ENCODE results near the gene ACTMAP.

ACTMAP gene

DNA sequence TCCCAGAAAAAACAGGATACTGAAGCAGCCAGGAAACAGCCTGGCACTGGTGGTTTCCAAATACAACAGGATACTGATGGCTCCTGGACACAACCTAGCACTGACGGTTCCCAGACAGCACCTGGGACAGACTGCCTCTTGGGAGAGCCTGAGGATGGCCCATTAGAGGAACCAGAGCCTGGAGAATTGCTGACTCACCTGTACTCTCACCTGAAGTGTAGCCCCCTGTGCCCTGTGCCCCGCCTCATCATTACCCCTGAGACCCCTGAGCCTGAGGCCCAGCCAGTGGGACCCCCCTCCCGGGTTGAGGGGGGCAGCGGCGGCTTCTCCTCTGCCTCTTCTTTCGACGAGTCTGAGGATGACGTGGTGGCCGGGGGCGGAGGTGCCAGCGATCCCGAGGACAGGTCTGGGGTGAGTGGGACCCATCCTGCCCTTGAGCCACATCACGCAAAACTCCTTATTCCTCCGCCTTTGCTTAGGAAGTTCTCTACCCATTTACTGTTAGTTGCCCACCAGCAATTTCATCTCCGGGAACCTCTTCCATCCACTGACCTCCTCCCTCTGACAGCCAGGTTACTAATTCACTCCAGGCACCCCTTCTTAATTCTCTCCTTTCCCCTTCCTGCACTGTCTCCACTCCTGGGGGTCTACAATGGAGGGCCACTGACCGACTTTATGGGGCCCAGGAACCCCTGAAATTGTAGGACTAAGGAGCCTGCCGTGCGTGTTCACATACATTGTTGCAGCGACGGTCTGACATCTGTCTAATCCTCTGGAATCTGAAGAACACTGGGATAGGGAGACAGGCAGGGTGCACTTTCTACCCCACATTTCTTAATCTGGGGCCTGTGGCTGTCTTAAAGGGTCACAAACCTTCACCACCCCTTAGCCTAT is 32.1 kb downstream of the ACTMAP start:
- DNase-seq, result no peak

DNA sequence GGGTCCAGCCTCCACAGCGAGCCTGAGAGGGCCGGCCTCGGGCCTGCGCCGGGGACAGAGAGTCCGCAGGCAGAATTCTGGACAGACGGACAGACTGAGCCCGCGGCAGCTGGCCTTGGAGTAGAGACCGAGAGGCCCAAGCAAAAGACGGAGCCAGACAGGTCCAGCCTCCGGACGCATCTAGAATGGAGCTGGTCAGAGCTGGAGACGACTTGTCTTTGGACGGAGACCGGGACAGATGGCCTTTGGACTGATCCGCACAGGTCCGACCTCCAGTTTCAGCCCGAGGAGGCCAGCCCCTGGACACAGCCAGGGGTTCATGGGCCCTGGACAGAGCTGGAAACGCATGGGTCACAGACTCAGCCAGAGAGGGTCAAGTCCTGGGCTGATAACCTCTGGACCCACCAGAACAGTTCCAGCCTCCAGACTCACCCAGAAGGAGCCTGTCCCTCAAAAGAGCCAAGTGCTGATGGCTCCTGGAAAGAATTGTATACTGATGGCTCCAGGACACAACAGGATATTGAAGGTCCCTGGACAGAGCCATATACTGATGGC is 32.9 kb downstream of the ACTMAP start:
- DNase-seq, result no peak

DNA sequence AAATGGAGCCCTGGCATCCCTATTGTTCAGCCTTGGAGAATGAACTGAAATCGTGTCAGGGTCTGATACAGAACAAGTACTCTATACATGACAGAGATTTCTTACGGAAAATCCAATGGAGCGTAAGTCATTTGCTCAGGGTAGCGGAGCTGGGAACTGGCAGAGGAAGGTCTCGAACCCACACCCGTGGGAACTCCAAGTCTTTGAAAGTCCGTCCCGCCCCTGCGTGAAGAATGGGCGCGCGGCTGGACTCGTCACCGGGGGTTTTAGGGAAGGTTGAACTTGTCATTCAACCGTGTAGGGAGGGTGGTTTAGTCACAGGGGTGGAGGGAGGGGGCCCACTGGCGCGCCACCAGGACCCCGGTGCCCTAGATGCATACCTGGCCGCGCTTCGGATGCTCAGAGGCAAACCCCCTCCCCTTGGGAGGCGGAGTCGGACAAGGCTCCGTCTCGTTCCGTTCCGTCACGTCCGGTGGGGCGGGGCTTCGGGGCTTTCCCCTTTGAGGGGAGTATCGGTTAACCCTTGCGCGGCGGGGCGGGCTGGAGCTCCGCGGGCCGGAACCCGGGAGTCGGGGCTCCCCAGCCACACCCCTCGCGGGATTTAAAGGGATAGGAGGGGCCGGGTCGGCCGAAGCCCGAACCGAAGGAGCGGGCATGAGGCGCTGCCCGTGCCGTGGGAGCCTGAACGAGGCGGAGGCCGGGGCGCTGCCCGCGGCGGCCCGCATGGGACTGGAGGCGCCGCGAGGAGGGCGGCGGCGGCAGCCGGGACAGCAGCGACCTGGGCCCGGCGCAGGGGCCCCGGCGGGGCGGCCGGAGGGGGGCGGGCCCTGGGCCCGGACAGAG is 33.6 kb downstream of the ACTMAP start, which contains the start of the genes COQ8B and ITPKC:
COQ8B (minus strand) TSS at position 405 of the 843 bp plus-strand sequence. CDS start 2,254 bp downstream, outside the sequence.
ITPKC (plus strand) TSS at position 631 of the 843 bp plus-strand sequence; CDS start at position 655, 24 bp downstream.
- DNase-seq, result peak; percentile 100

DNA sequence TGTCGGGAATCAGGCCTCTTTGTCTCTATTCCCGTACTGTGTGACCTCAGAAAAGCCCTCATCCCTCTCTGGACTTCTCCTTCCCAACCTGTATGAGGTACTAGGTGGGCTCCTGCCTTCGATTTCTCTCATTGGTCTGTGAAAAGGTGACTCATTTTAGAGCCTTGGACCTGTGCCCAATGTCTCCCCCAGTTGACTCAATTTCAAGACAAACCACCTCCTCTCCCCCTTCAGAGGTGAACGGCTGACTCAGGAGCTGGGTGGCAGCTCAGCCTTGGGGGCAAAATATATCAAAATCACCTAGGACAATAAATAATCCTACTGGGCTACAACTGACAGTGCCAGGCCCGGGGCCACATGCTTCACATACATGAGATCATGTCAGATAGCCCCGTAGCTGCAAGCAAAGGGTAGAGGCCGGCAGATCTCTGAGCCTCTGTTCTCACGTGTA is 34.2 kb downstream of the ACTMAP start:
- peak; percentile 87 for DNase-seq

DNA sequence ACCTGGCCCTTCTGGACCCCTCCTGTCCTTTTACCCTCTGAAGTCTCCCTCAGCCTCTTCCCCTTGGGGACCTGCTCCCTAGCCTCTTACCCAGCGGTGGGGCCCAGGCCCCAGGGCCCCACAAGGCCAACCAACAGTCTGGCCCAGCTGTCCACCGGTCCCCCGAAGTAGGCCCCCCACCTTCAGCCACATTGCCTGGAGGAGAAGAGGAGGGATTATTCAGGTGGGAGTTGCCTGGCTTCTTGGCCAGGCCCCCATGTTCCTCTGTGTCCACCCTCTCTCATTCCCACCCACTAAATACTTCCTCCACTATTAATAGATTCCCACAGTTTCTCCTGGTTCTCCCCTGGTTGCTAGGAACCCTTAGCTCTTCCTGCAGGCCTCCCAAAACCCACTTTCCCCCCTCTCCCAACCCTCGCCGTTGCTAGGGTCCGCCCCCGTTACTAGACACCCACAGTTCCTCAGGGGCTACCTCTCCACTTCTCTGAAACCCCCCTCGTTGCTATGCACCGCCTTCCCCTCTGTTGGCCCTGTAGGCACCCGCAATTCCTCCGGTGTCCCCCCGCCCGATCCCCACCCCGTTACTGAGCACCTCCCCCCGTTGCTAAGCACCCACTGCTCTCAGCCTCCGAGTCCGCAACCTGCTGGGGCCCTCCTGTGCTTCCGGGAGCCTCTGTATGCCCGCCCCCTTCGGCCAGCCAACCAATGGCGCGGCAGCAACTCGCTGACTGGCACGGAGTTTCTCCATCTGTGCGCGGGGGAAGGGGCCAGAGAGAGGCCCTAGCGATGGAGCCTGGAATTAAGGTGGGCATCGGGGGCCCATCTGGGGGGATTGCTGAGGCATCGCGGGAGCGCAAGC is 35.6 kb downstream of the ACTMAP start:
- peak; percentile 98 for DNase-seq

DNA sequence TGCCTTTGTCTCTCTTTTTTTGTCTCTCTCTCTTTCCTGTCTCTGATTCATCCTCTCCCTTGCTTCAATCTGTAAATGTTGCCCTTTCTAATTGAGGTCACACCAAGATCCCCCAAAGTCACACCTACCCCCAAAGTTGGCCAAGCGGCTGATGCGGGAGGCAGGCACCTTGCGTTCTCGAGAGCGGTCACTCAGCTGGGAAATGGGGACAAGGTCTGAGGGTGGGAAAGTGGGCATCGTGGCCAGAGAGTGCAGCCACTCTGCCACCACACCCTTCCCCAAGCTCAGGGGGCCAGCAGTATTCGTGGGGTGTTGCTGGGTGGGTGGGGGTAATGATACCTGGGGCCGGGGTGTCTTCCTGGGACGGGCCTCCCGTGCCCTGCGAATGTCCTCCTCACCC is 36.3 kb downstream of the ACTMAP start:
- DNase-seq, result no peak

DNA sequence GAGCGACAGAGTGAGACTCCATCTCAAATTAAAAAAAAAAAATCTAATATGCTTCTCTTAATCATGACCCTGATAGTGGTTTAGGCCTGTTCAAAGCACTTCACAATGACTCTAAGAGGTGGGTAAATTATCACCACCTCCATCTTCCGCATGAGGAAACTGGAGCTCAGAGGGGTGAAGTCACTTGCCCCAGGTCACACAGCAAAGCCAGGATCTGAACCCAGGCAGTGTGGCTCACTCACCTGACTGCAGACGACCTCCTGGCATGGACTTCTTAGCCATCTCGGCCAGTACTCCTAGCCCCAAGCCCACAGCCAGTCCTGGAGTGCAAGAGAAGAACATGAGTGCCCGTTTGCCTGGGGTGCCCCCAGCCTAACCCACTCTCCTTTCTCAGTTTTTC is 40.5 kb downstream of the ACTMAP start:
- DNase-seq, result no peak

DNA sequence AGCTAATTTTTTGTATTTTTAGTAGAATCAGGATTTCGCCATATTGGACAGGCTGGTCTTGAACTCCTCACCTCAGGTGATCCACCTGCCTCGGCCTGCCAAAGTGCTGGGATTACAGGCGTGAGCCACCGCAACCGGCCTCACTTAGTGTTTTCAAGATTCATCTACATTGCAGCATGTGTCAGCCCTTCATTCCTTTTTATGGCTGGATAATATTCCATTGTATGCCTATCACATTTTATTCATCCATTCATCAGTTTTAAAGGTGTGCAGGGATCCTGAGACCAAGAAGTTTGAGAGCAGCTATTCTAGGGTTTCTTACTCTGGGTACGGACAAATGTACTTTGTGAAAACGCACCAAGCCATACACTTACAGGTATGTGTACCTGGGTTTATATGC is 42.7 kb downstream of the ACTMAP start:
- DNase-seq, result no peak

DNA sequence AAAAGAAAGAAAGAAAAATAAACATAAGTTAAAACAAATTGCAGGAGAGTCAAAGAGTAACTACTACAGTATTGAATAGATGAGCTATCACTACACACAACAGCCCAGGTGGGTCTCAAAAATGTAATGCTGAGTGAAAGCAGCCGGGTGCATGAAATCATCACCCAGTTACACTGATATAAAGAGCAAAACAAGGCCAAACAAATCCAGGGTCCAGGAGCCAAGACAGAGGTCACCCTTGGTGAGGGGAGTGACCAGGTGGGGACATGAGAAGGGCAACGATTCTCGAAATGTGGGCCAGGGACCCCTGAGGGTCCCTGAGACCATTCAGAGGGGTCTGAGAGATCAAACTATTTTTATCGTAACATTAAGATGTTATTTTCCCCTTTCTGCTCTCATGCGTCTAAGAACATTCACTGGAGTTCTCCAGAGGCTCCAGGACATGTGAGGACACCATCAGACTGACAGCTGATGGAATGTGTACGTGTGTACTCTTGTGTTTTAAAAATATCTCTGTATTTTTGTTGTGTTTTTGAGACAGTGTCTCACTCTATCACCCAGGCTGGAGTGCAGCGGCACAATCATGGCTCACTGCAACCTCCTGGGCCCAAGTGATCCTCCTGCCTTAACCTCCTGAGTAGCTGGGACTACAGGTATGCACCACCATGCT is 44.2 kb downstream of the ACTMAP start:
- no peak for DNase-seq

DNA sequence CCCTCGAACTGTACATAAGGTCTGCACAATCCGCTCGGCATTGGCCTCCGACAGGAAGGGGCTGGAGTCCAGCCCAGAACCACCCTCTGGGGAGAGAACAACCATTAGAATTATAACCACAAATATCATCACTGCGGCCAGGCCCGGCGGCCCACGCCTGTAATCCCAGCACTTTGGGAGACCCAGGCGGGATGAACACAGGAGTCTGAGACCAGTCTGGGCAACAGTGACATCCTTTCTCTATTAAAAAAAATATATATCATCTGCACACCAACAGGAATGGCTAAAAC is 45.0 kb downstream of the ACTMAP start:
- no peak for DNase-seq

DNA sequence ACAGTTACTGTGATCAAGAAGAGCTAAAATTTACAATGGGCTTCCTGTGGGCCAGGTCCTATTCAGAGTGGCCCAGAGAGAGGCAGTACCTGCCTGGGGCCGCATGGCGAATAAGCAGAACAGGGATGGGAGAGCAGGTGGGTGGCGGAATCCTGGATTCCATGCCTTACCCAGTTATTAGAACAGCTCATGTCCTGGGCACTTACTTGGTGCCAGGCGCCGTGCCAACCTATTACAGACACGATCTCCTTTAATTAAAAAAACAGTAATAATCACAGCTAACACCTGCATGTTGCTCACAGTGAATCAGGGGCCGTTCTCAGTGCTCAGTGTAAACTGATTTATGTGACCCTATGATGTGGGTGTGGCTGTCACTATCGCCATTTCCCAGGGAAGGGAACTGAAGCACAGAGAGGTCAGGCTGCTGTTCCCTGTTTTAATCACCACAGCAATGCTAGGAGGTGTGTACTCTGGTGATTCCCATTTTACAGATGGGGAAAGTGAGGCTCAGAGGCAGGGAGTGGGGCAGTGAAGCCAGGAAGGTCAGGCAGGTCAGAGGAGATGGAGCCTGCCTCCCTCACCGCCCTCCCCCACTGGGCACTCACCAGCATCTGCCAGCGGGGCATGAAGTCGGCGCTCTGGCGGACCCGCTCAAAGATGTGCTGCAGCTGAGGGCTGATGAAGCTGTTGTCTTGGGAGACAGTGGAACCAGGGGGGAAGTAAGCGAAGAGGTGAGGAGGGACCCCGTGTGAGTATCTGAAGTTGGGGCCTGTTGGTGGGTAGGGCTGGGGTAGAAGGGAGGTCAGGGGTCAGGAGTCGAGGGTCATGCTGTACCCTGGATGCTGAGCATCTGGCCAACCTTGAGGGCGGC is 45.6 kb downstream of the ACTMAP start:
- DNase-seq, result no peak

DNA sequence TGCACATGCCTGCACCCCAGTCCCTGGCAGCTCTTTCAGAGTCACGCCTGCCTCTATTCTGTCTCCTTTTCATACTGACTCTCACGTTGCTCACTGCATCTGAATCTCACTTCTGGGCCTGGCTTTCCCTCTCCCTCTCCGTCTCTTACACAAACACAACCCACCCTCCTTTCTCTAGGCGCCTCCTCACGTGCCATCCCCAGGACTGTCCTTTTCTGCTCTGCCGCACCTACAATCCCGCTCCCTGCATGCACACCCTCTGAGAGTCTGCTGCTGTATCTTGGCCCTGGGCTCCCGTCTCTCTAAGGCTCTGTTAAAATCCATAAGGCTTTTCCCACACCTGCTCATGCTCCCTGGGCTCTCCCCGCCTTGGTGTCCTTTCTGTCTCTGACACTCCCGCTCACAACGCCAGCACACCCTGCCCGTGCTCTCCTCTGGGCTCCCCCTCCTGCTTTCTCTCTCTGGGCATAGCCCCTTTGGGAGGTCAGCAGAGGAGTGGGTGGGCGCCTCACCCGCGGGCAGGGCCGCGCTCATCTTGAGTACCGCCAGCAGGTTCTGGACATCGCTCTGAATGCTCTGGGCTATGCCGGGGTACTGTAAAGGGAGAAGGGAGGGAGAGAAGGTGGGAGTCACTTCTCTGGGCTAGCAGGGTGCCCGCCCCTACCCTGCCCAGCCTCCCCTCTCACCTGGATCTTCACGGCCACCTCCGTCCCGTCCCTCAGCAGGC is 47.1 kb downstream of the ACTMAP start:
- no peak for DNase-seq

DNA sequence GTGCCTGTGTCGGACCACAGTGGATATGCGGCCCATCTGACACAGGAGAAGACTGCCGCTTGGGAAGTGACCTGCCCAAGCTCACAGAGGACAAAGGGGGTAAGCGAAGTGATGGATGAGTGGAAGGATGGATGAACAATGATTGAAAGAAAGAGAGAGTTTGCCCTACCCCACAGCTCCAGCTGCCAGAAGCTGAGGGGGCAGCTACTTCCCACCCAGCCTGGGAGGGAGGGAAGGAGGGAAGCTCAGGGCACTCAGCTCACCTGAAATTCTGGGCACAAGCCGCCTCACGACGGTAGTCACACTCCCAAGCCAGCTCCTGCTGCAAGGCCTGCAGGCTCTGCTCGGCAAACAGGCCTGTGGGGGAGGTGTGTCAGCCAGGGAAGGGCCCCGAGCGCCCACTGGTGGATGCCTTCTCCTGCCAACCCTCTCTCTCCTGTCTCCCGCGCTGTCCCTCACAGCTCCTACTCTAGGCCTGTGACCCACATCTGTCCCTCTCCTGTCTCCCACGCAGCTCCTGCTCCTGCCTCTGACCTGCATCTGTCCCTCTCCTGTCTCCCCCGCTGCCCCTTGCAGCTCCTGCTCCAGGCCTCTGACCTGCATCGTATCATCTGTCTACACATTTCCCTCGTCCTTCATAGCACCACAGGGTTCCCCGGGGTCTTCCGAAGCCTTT is 47.8 kb downstream of the ACTMAP start:
- DNase-seq, result no peak

DNA sequence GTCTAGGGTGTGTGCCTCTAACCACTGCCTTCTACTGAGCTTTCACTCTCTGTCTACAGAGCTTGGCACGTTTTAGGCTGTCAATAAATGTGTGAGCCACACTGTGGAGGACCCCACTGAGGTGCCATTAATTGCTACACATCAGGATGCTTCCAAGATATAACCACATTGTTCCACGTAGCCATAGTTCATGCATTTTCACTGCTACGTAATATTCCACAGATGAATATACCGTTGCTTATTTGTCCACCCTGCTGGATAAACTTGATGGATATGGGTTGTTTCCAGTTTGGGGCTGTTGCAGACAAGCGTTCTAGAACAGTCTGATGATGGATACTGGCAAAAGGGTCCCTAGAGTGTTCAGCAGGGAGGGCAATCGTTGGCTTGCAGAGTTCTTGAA is 48.5 kb downstream of the ACTMAP start:
- no peak for DNase-seq

DNA sequence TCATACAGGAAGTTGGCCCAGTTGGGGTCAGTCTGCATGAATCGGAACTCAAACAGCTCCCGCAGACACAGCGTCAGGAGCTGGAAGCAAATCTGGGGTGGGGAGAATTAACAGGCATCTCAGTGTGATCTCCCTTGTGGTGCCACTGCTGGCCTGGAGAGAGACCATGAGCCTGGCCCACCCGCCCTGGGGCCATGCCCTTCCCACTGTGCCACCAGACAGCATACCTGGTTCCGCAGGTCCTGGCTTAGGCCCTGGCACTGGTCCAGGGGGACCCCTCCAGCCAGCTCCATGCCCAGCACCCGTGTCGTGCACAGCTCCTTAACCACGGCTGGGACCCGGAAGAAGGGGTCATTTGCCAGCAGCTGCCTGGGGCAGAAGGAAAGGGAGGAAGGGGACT is 50.2 kb downstream of the ACTMAP start:
- no peak for DNase-seq

DNA sequence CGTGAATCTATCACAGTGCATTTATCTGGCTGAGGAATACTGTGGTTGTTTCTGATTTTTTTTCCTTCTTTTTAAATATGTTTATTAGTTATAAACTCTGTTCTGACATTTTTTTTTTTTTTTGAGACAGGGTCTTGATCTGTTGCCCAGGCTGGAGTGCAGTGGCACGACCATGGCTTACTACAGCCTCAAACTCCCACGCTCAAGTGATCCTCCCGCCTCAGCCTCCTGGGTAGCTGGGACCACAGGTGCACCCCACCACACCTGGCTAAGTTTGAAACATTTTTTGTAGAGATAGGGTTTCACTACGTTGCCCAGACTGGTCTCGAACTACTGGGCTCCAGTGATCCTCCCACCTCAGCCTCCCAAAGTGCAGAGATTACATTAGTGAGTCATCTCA is 53.3 kb downstream of the ACTMAP start:
- no peak for DNase-seq

DNA sequence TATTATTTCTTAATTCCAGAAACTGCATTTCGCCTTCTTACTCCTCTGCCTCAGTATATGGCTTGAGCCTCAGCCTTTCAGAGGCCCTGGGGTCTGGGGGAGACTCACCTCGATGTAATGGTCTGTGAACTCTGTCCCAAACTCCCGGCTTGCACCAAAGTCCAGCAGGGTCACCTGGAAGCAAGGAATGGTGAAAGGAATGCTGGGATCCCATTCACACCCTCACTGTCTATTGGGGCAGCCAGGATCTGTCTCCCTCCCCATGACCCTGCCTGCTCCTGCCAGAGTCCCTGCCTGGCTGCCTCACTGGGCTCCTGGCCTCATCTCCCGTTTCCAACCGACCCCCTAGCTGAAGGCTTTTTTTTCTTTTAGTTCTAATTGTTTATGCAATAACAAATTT is 54.4 kb downstream of the ACTMAP start:
- DNase-seq, result no peak

DNA sequence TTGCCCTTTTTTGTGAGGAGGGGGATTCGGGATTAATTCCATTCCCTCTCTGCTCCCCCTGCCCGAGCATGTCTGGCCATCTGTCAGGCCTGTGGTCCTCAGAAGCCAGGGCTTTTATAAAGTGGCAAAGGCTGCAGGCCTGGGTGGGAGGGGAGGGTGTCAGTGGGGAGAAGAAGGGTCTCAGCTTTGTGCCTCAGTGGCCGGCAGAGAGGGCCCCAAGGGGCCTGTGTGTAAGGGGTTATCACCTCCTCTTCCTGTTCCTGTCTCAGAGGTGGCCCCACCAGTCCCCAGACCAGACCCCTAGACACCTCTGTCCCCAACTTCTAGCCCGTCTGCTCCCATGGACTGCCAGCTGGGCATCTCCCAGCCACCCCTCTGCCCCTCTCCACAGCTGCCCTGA is 56.4 kb downstream of the ACTMAP start:
- DNase-seq, result no peak

DNA sequence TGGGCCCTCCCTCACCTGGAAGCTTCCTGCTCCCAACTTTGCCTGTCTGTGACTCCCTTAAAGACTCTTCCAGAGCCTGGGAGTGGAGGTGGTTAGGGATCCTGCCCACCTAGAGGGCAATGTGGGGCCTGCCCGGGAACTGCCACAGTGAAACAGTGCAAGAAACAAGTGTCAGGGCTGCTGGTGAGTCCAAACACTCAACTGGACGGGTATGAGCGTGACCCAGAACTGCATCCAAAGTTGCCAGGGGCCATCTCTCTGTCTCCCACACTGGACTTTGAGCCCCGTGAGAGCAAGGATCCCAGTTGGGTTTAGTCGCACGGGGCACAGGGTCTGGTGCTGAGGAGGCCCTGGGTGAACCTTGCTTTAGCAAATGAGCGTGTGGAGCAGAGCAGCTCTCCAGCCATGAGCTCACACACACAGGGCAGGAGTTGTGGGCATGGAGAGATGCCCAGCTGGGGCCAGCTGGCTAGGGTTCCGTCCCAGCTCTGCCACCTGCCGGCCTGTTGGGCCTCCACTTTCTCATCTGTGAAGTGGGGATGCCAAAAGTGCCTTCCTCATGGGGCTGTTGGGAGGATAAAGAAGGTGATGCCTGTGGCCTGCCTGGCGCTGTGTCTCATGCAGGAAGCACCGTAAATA is 57.0 kb downstream of the ACTMAP start:
- DNase-seq, result no peak

All from activated effector memory CD4-positive, alpha-beta T cell treated with anti-CD3 and anti-CD28 coated beads, Interleukin-2, amount 50 U/mL, for 16 hours (primary cell).